ENCODE measurements around the gene VAT1L.

Gene VAT1L

GRCh38 chr16:77782694-77783093 is 5.7 kb upstream of the VAT1L start:
- DNase-seq (ENCODE audit: low spot score): no peak

GRCh38 chr16:77784441-77785372 is 3.7 kb upstream of the VAT1L start:
- no peak for DNase-seq (ENCODE audit: low spot score)

GRCh38 chr16:77785373-77785764 is 3.0 kb upstream of the VAT1L start:
- DNase-seq (ENCODE audit: low spot score): no peak

- no peak for DNase-seq (ENCODE audit: low spot score)
Measured at GRCh38 chr16:77786186-77786847, 2.0 kb upstream of the VAT1L start.

DNA sequence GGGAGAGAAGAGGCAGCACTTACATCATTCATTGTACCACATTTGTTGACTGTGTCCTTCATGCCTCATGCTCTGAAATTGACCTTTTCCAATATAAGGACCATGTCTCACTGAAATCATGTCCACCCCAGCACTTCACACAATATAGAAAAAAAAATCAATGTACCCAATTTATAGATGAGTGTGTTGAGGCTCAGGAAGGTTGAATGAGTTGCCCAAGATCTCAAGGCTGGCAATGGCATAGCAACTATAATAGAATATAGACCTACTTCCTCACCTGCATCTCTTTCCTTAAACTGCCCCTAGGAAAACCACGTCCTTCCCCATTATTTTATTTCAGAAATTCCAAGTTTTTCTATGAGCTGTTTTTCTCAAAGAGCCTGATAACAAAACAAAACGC is 912 bp upstream of the VAT1L start:
- no peak for DNase-seq (ENCODE audit: low spot score)

DNA sequence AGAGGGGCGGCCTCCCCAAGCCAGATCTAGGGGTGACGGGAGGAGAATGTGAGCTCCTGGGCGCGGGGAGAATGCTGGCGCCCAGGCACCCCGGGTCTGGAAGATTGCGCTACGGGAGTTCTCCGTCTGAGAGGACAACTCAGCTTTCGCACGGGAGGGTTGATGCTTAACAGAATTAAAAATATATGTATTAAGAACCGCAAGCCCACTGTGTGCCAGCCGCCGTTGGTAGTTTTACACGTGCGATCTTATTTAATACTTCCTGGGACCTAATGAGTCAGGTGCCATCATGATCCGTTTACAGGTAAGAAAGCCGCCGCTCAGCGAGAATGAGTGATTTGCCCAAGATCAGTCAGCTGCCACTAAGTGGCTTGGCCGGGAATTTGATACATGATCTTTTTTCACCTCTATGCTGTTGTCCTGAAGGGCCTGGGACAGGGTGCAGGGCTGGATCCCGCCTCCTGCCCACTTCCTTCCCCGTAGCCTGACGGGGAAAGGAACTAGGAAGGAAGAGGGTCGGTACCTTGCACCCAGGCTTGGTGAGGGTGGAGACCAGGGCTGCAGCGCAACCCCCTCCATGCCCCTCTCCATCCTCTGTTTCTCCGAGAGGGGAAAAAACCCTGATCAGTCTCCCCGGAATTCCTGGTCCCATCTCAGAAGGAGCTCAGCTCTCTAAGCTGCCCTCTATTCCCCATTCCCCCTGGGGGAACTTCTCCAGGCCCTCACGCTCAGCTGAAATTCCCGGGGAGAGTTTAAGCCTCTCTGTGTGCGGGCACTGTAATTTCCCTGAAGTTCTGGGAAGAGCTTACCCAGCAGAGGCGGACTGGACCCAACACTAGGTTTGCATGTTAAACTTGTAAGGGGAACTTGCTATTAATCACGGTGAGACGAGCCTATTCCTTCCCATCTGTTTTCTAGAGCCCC is 983 bp downstream of the VAT1L start:
- no peak for DNase-seq (ENCODE audit: low spot score)

- DNase-seq (ENCODE audit: low spot score): no peak
Measured at GRCh38 chr16:77790009-77790372, 1.6 kb downstream of the VAT1L start.

DNA sequence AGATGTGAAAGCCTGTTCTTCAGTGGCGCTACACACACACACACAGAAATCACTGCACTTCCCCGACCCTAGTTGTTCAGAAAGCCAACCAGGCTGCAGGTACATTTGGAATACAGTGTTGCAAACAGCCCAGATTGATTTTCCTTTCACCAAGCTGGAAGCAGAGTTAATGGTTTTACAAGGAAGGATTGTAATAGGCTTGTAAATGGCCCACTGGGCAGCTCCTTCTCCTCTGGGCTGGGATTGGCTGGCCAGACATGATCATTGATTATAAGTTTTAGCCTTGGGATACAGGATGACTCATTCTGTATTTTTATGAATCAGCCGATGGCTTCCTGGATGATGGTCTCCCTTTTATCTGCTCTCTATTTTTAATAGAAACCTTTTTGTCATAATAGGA is 2.5 kb downstream of the VAT1L start:
- no peak for DNase-seq (ENCODE audit: low spot score)

DNA sequence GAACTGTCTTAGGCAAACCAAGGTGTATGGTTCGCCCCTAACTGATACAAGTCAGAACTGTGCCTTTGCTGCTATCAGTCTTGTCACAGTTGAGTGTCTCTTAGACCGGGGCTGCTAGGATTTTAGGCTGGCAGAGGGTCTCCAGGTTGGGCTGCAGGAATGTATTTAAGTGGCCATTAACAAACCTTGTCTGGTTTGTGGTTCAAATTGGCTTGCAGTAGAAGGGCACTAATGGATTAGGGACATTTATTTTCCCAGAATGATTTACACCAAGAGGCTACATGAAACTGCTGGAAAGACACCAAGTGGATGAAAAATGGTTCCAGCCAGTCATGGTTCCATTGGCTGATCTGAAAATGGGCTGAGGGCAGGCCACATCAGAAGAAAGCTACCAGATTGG is 5.1 kb downstream of the VAT1L start:
- no peak for DNase-seq (ENCODE audit: low spot score)

GRCh38 chr16:77794586-77794985 is 6.2 kb downstream of the VAT1L start:
- no peak for DNase-seq (ENCODE audit: low spot score)

- DNase-seq (ENCODE audit: low spot score): no peak
Measured at GRCh38 chr16:77801817-77802216, 13.5 kb downstream of the VAT1L start.

DNA sequence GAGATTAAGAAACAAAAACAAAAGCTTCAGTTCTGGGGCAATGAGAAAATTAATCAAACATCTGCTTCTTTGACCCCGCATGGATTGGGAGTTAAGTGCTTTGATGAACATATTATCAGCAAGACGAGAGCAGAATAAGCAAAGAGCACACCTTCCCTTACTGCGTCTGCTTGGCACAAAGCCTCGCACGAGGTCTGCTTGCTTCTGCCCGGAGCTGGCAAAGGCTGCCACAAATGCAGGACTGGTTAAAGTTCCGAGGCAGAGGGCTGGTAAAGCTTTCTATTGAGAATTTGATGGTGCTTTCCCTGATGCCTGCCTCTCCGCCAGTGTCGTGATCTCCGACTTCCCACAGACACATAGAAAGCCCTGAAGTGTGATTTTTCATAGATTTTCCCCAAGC is 17.0 kb downstream of the VAT1L start:
- DNase-seq (ENCODE audit: low spot score): no peak

DNA sequence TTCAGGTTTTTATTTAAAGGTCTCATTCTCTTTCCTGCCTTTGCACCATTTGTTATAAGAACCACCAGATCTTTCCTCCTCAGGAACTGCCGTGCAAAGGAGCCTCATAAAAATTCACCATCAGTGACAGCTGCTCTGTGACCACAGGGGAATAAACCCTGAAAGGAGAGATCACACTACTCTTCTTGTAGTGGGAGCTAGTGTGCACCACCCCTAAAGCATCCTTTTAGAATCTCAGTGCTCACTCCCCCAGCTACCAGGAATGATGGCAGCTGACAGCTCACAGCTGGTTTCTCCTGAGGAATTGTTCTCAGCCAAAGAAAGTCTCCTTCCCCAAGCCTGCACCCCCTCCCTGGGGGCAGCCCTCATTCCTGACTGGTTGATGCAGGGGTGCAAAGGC is 18.7 kb downstream of the VAT1L start:
- no peak for DNase-seq (ENCODE audit: low spot score)

DNA sequence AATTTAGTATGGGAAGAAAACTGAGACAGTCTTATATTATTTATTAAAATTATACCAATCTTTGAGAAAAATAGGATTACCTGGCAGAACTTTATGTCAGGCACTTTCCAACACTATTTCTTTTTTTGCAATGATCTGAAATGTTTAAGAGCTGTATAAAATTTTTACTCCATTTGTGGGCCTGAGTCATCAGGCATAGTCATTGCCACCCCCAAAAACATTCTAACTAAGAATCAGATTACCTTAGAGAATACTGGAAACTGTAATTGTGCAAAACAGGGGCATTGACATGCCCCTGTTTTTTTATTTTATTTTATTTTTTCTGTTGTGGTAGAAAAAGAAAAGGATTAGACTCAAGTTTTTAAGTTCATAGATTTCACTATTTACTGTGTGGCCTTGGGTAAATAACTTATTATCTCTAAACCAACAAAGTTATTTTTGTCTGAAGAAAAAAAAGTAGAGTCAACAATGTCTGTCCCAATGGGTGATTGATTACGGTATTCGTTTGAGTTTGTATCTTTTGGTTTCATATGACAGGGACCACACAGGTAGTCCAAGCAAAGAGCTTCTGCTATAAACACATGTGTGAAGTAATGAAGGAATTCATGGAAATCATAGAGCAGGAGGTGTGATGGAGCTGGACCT is 24.6 kb downstream of the VAT1L start:
- no peak for DNase-seq (ENCODE audit: low spot score)

GRCh38 chr16:77816293-77816692 is 27.9 kb downstream of the VAT1L start:
- DNase-seq (ENCODE audit: low spot score): no peak

DNA sequence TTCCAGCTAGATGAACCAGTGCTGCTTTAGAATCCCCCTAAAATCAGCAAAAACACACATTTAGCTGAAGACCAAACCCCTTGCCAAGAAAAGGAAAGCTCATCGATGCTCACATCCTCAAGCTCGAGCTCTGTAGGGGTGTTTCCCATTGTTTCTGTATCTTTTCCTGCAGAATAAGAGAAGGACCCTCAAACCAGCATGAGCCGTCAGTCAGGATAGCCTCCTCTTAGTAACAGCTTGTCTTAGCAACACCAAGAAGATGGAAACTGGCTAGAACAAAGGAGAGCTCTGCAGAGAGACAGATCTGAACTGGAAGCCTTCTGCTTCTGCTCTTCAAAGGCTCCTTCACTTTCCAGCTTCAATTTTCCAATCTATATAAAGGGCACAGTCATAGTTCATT is 32.0 kb downstream of the VAT1L start:
- DNase-seq (ENCODE audit: low spot score): no peak

DNA sequence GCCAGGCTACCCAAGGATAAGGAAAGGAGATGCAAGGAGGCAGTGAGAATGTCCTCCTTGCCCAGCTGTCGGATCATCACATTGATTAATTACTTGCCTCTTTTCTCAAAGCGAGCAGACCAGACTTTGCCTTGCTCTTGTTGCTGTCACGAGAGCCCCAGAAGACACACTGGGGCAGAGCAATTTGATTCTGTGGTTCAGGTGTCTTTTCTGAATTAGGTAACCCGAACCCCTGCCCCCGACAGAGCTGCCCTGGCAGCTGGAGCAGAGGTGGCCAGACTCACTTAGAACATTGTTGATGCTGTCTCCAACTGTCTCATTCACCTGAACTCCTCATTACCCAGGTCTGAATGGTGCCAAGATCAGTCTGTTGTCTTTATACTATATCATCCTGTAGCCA is 34.3 kb downstream of the VAT1L start:
- no peak for DNase-seq (ENCODE audit: low spot score)

- no peak for DNase-seq (ENCODE audit: low spot score)
Measured at GRCh38 chr16:77823067-77823466, 34.7 kb downstream of the VAT1L start.

DNA sequence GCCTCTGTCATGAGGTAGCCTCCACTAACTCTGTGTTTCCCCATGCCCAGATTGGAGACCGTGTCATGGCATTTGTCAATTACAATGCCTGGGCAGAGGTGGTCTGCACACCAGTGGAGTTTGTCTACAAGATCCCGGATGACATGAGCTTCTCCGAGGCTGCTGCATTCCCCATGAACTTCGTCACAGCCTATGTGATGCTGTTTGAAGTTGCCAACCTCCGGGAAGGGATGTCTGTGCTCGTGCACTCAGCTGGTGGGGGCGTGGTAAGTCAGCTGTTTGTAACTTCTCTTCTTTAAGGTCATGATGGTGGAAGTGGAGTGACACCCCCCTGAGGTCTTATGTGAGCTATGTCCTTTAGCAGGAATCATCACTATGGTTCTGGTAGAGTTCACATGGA is 36.8 kb downstream of the VAT1L start:
- no peak for DNase-seq (ENCODE audit: low spot score)

DNA sequence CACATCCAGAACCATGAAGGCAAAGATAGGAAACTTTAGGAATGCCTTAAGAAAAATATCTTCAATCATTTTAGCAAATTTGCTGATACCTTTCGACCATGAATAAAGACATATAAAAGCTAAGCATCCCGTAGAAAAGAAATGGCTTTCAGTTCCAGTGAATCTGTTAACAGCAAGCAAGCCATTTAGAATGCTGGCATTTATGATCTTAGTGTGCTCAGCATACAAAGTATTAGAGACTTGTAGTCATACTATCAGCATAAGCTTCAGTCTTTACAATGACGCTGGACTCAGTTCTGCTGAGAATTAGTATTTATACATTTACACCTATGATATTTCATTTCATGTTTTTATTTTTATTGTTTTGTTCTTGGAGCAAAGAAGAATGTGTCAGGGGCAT is 38.7 kb downstream of the VAT1L start:
- no peak for DNase-seq (ENCODE audit: low spot score)

DNA sequence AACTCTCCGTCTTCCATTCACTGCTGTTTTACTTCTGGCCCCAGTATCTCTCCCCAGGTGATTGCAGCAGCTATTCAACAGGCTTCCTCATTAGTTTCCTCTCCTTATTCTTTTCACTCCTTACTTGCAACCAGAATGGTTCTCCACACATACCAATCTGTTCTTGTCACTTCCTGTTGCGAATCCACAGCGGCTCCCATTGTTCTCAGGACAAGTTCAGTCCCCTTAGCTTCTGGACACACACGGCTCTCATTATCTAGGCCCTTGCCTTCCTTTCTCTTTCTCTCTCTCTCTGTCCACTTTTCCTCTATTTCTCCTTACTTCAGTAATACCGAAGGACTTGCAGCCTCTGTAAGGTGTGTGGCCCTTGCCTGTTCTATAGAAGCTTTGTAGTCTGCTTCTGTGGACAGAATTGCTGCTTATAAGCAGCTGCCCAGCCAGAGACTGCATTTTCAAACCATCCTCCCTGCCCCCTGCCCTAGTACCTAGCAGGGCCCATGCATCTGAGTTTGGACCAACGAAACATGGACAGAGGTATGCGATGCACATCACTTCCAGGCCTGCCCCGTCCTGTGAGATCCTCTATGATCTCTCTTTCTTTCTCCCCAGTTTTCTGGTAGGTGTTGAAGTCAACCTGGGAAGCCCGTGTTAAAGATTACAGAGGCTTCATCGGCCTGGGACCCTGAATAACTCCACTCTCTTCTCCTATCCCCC is 45.7 kb downstream of the VAT1L start:
- DNase-seq (ENCODE audit: low spot score): no peak
